H9 (cell line): Measurements from ENCODE around the gene PRPH2. TPM values are rescaled to one million over a fixed set of nuclear protein-coding genes. Genes with fewer than 3 reads are reported as not detected.
A peak's percentile ranks its signal among the peaks of the same experiment; 100 is the strongest.

Experiments used
- DNase-seq: peaks from one replicate; pipeline ENCODE4 v3.0.0-alpha.2; 2017
- H2AFZ ChIP-seq: one replicate; pipeline ENCODE4 v1.6.1; 2013; ENCODE audit warnings: mild to moderate bottlenecking, low read length, control low read depth, moderate library complexity
- H2AK5ac ChIP-seq: 2 replicates; pipeline ENCODE4 v1.6.1; 2013; ENCODE audit warnings: low read length, control low read depth, mixed read lengths; ENCODE audit not compliant: insufficient read length
- H2BK120ac ChIP-seq: one replicate; pipeline ENCODE4 v1.6.1; 2013; ENCODE audit warnings: low read depth, mild to moderate bottlenecking, low read length, control low read depth, inconsistent platforms; ENCODE audit not compliant: poor library complexity, severe bottlenecking
- H2BK12ac ChIP-seq: 2 replicates; pipeline ENCODE4 v1.6.1; 2013; ENCODE audit warnings: low read length, control low read depth, mixed read lengths, low read depth; ENCODE audit not compliant: insufficient read length
- H2BK15ac ChIP-seq: 2 replicates; pipeline ENCODE4 v1.6.1; 2013; ENCODE audit warnings: low read depth, low read length, control low read depth
- H2BK20ac ChIP-seq: one replicate; pipeline ENCODE4 v1.6.1; 2013; ENCODE audit warnings: low read depth, mild to moderate bottlenecking, low read length, control low read depth, inconsistent platforms; ENCODE audit not compliant: poor library complexity, severe bottlenecking
- H2BK5ac ChIP-seq: 2 replicates; pipeline ENCODE4 v1.6.1; 2013; ENCODE audit warnings: low read length, control low read depth, mixed read lengths; ENCODE audit not compliant: insufficient read length
- H3K14ac ChIP-seq: 2 replicates; pipeline ENCODE4 v1.6.1; 2013; ENCODE audit warnings: low read length, control low read depth; ENCODE audit not compliant: insufficient read depth
- H3K18ac ChIP-seq: 2 replicates; pipeline ENCODE4 v1.6.1; 2013; ENCODE audit warnings: low read depth, mild to moderate bottlenecking, mixed read lengths, low read length, control low read depth; ENCODE audit not compliant: insufficient read length
- H3K23ac ChIP-seq: 2 replicates; pipeline ENCODE4 v1.6.1; 2013; ENCODE audit warnings: low read length, control low read depth, mixed read lengths, low read depth; ENCODE audit not compliant: insufficient read length
- H3K23me2 ChIP-seq: 2 replicates; pipeline ENCODE4 v1.6.1; 2013; ENCODE audit warnings: low read depth, mild to moderate bottlenecking, mixed read lengths, low read length, control low read depth; ENCODE audit not compliant: insufficient read length, poor library complexity, severe bottlenecking
- H3K27ac ChIP-seq: 2 replicates; pipeline ENCODE4 v1.5.1; 2013; ENCODE audit warnings: low read length, control low read depth, mixed read lengths, low read depth; ENCODE audit not compliant: insufficient read length
- H3K27me3 ChIP-seq: 2 replicates; pipeline ENCODE4 v1.6.1; 2013; ENCODE audit warnings: low read length, control low read depth, inconsistent platforms; ENCODE audit not compliant: insufficient read depth
- H3K4ac ChIP-seq: 2 replicates; pipeline ENCODE4 v1.6.1; 2013; ENCODE audit warnings: low read depth, mild to moderate bottlenecking, control low read depth, inconsistent platforms, low read length, moderate library complexity
- H3K4me1 ChIP-seq: 2 replicates; pipeline ENCODE4 v1.6.1; 2013; ENCODE audit warnings: low read length, control low read depth, inconsistent platforms; ENCODE audit not compliant: insufficient read depth
- H3K4me2 ChIP-seq: 2 replicates; pipeline ENCODE4 v1.6.1; 2013; ENCODE audit warnings: low read length, control low read depth, mixed read lengths; ENCODE audit not compliant: insufficient read length, insufficient read depth
- H3K56ac ChIP-seq: 2 replicates; pipeline ENCODE4 v1.6.1; 2013; ENCODE audit warnings: low read depth, mild to moderate bottlenecking, mixed read lengths, low read length, control low read depth; ENCODE audit not compliant: insufficient read length
- H3K79me1 ChIP-seq: 2 replicates; pipeline ENCODE4 v1.6.1; 2013; ENCODE audit warnings: low read depth, mild to moderate bottlenecking, moderate library complexity, low read length, control low read depth, inconsistent platforms; ENCODE audit not compliant: insufficient read depth, poor library complexity, severe bottlenecking
- H3K79me2 ChIP-seq: 2 replicates; pipeline ENCODE4 v1.6.1; 2013; ENCODE audit warnings: low read length, control low read depth, inconsistent platforms; ENCODE audit not compliant: insufficient read depth
- H3K9ac ChIP-seq: 2 replicates; pipeline ENCODE4 v1.6.1; 2013; ENCODE audit warnings: low read length, control low read depth, mixed read lengths; ENCODE audit not compliant: insufficient read length; ENCODE audit errors: extremely low read depth
- H3K9me3 ChIP-seq: one replicate; pipeline ENCODE4 v1.6.1; 2013; ENCODE audit warnings: low read depth, low read length, inconsistent platforms; ENCODE audit not compliant: control insufficient read depth
- H3T11ph ChIP-seq: one replicate; pipeline ENCODE4 v1.6.1; 2013; ENCODE audit warnings: mild to moderate bottlenecking, low read length, control low read depth, inconsistent platforms
- H4K20me1 ChIP-seq: one replicate; pipeline ENCODE4 v1.6.1; 2013; ENCODE audit not compliant: control insufficient read depth, insufficient read length, insufficient read depth
- H4K5ac ChIP-seq: 2 replicates; pipeline ENCODE4 v1.6.1; 2013; ENCODE audit warnings: low read depth, mild to moderate bottlenecking, mixed read lengths, low read length, control low read depth; ENCODE audit not compliant: insufficient read length
- H4K8ac ChIP-seq: replicated peaks from 2 replicates; pipeline ENCODE4 v1.6.1; 2013; ENCODE audit warnings: low read length, control low read depth, mixed read lengths, low read depth; ENCODE audit not compliant: insufficient read length
- H4K91ac ChIP-seq: 2 replicates; pipeline ENCODE4 v1.6.1; 2013; ENCODE audit warnings: low read depth, mild to moderate bottlenecking, moderate library complexity, mixed read lengths, low read length, control low read depth; ENCODE audit not compliant: insufficient read length
- H3K27ac Mint-ChIP-seq, 3 experiments: 2 replicates in 2 of 3; 3 replicates in 1 of 3; pipeline ENCODE4 v1.8.0; 2020 to 2021; ENCODE audit warnings: mixed read lengths in 3 of 3, mild to moderate bottlenecking in 1 of 3, moderate library complexity in 1 of 3
- H3K27me3 Mint-ChIP-seq: 2 replicates; pipeline ENCODE4 v1.8.0; 2021; ENCODE audit warnings: low read depth, mild to moderate bottlenecking, moderate library complexity, mixed read lengths
- H3K36me3 Mint-ChIP-seq, 3 experiments: 2 replicates in 2 of 3; 3 replicates in 1 of 3; pipeline ENCODE4 v1.8.0; 2020 to 2021; ENCODE audit warnings: low read depth in 3 of 3, mixed read lengths in 3 of 3; ENCODE audit not compliant: insufficient read depth in 1 of 3
- H3K4me1 Mint-ChIP-seq, 2 experiments: 2 replicates each; pipeline ENCODE4 v1.8.0; 2020; ENCODE audit warnings: mixed read lengths in 2 of 2
- H3K4me3 Mint-ChIP-seq, 2 experiments: 2 replicates in 1 of 2; 3 replicates in 1 of 2; pipeline ENCODE4 v1.8.0; 2020 to 2021; ENCODE audit warnings: mild to moderate bottlenecking in 2 of 2, mixed read lengths in 2 of 2, moderate library complexity in 1 of 2
- H3K9me3 Mint-ChIP-seq, 2 experiments: 2 replicates in 1 of 2; 3 replicates in 1 of 2; pipeline ENCODE4 v1.8.0; 2020; ENCODE audit warnings: mild to moderate bottlenecking in 2 of 2, mixed read lengths in 2 of 2, moderate library complexity in 1 of 2
- CTCF ChIP-seq: fragments of 200-600 bp; sonication (generic); conservative IDR thresholded peaks from 3 replicates; pipeline ENCODE4 v1.8.0; 2021; ENCODE audit warnings: antibody characterized with exemption, mild to moderate bottlenecking
- WGBS: extraction: QIAGEN DNeasy Blood & Tissue Kit; methylation state at CpG from one replicate; pipeline ENCODE4 v1.1.7; 2013; ENCODE audit warnings: missing lambda C conversion rate, low lambda C conversion rate, mixed read lengths; ENCODE audit not compliant: insufficient read length; ENCODE audit errors: extremely low coverage; 5-methylcytosine and 5-hydroxymethylcytosine counted together
- total RNA-seq: library from RNA; stranded (reverse); gene quantifications from 2 replicates; pipeline ENCODE4 v1.2.1, GENCODE V29; 2021

Gene PRPH2
- total RNA-seq, 1 experiment from 2014 or later: 0.31 TPM

GRCh38 chr6:42704937-42705374, 17.4 kb downstream of the PRPH2 start:
- H3T11ph ChIP-seq: no peak overlapping the region
- no peak overlapping the region for H2AFZ ChIP-seq
- H3K79me2 ChIP-seq: no peaks in the 10 kb centered on the region
- no peak overlapping the region for H2BK20ac ChIP-seq
- no peaks in the 10 kb centered on the region for H3K9me3 Mint-ChIP-seq
- no peak overlapping the region for H2BK5ac ChIP-seq
- no peaks in the 10 kb centered on the region for H3K9me3 ChIP-seq
- H3K23me2 ChIP-seq: no peaks in the 10 kb centered on the region
- H3K79me1 ChIP-seq: no peaks in the 10 kb centered on the region
- H3K27ac Mint-ChIP-seq: no peak overlapping the region
- peaks cover 9 to 16% of the 10 kb centered on the region in 2 experiments for H3K4me1 Mint-ChIP-seq
- no peak overlapping the region for H3K4ac ChIP-seq
- H2AK5ac ChIP-seq: no peak overlapping the region
- H3K4me1 ChIP-seq: no peaks in the 10 kb centered on the region; the same call in 1 of the 2 replicates
- no peaks in the 10 kb centered on the region; a peak in 1 of 7 replicates for H3K36me3 Mint-ChIP-seq
- H3K23ac ChIP-seq: no peak overlapping the region
- H3K4me3 Mint-ChIP-seq: no peak overlapping the region
- no peak overlapping the region for H4K91ac ChIP-seq
- no peak overlapping the region for H3K9ac ChIP-seq
- H3K14ac ChIP-seq: no peak overlapping the region
- no peak overlapping the region for H3K27ac ChIP-seq
- H3K56ac ChIP-seq: no peak overlapping the region
- H3K18ac ChIP-seq: no peak overlapping the region
- H3K27me3 Mint-ChIP-seq: no peaks in the 10 kb centered on the region
- H2BK15ac ChIP-seq: no peak overlapping the region
- H3K27me3 ChIP-seq: no peaks in the 10 kb centered on the region
- H2BK12ac ChIP-seq: no peak overlapping the region
- H3K4me2 ChIP-seq: no peak overlapping the region
- no peak overlapping the region for H4K8ac ChIP-seq
- no peak overlapping the region for H4K5ac ChIP-seq
- peak; percentile 33 for DNase-seq
- H2BK120ac ChIP-seq: no peak overlapping the region
- no CpG with 5 or more reads among the region's 4 CpGs for WGBS
- H4K20me1 ChIP-seq: no peaks in the 10 kb centered on the region
- TF ChIP-seq CTCF: no peak
